ENCODE data around the gene TFDP1.

DNA sequence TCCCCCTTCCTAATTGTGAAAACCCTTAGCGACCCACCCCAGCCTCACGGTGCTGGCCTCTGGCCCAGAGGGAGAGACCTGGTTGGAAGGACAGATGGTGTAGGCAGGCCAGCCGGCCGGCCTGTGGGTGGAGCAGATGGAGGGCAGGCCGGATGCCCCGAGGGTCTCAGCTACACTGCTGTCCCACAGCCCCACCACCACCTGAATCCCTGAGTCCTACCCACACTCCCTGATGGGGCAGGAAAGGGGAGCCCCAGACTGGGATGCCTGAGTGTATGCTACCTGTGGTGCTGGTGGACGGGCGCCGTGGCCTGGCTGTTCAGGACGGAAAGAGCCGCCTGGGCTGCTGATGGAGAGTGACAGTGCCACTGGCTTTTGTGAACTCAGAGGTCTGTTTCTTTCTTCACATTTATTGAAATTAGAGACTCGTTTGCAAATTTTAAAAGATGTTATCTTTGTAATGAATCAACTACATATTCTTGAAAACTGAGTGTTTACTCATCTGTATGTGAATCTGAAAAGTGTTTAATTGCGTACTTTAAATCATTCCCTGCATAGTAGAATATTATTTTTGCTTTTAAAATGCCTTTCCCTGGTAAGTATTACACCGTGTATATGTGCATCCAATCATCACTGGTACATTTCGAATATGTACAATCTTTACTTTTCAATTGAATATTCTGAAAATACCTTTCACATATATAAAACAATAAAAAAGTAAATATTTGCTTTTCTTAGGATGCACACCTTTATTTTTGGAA, 35.7 kb downstream of the TFDP1 start:
- TF ChIP-seq CTCF (IDR thresholded peaks at IDR 0.05) (no peak), POLR2A (IDR thresholded peaks at IDR 0.05) (no peak), EP300 (IDR thresholded peaks at IDR 0.05) (no peak)
